Occipital lobe (tissue), 1 donor: ENCODE measurements around the gene PHOX2A. TPM values are rescaled to one million over a fixed set of nuclear protein-coding genes. Genes with fewer than 3 reads are reported as not detected.

ENCODE experiments used
- total RNA-seq: library from RNA; depleted of rRNA; stranded (reverse); fragments of >200 nt; gene quantifications from one replicate; pipeline ENCODE4 v1.2.3, GENCODE V29; 2014

Gene PHOX2A
- total RNA-seq, 1 donor from 2014 or later, result not detected

Other genes starting within 250 kb of the PHOX2A start
- 2.7 TPM for gene IL18BP, start 245.3 kb downstream of the PHOX2A start, total RNA-seq
- gene NUMA1, start 163.6 kb downstream of the PHOX2A start, total RNA-seq, result 129 TPM
- 11.4 TPM for gene LRRC51, start 163.3 kb downstream of the PHOX2A start, total RNA-seq
- 41.0 TPM for gene LAMTOR1, start 140.9 kb downstream of the PHOX2A start, total RNA-seq
- not detected for gene TOMT, start 138.3 kb downstream of the PHOX2A start, total RNA-seq
- 11.7 TPM for gene ANAPC15, start 131.5 kb downstream of the PHOX2A start, total RNA-seq
- not detected for gene FOLR3, start 108.5 kb downstream of the PHOX2A start, total RNA-seq
- gene FOLR1, start 52.0 kb downstream of the PHOX2A start, total RNA-seq, result not detected
- gene FOLR2, start 27.4 kb downstream of the PHOX2A start, total RNA-seq, result 5.8 TPM
- 9.4 TPM for gene INPPL1, start 19.4 kb downstream of the PHOX2A start, total RNA-seq
- 52.3 TPM for gene CLPB, start 190.4 kb upstream of the PHOX2A start, total RNA-seq